Activated naive CD4-positive, alpha-beta T cell treated with Interleukin-2 at 50 U/mL for 16 hours (primary cell): ENCODE results near the gene OR11H6.
"Not testable (repeated sequence)": the region's sequence is repeated elsewhere in the genome, so short reads cannot be mapped to it uniquely, and the experiment has no call there.

Experiments used
- DNase-seq: peaks from one replicate; pipeline ENCODE4 v3.0.0-alpha.2; 2020

The OR11H6 gene, protein sequence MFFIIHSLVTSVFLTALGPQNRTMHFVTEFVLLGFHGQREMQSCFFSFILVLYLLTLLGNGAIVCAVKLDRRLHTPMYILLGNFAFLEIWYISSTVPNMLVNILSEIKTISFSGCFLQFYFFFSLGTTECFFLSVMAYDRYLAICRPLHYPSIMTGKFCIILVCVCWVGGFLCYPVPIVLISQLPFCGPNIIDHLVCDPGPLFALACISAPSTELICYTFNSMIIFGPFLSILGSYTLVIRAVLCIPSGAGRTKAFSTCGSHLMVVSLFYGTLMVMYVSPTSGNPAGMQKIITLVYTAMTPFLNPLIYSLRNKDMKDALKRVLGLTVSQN

DNA sequence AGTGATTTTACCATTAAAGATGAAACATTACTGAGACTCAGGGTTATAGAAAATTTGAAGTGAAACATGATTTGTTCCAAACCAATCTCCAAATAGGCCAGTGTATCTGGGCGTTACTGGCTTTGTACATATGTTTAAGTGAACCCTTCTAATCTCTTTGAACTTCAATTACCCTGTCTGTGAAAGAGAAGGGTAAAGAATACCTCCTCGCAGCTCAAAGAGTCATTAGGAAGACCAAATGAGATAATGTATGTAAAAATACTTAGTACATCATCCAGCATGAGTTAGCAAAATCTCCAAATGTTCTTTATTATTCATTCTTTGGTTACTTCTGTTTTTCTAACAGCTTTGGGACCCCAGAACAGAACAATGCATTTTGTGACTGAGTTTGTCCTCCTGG lies at the start of gene OR11H6:
Gene OR11H6 (plus strand): TSS at position 301 of the 400 bp plus-strand sequence. CDS start 0 bp downstream, at position 301.
- no peak for DNase-seq

DNA sequence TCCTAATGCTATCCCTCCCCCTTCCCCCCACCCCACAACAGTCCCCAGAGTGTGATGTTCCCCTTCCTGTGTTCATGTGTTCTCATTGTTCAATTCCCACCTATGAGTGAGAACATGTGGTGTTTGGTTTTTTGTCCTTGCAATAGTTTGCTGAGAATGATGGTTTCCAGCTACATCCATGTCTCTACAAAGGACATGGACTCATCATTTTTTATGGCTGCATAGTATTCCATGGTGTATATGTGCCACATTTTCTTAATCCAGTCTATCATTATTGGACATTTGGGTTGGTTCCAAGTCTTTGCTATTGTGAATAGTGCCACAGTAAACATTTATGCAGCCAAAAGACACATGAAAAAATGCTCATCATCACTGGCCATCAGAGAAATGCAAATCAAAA lies 49.3 kb upstream of the OR11H6 start:
- not testable (repeated sequence) for DNase-seq

DNA sequence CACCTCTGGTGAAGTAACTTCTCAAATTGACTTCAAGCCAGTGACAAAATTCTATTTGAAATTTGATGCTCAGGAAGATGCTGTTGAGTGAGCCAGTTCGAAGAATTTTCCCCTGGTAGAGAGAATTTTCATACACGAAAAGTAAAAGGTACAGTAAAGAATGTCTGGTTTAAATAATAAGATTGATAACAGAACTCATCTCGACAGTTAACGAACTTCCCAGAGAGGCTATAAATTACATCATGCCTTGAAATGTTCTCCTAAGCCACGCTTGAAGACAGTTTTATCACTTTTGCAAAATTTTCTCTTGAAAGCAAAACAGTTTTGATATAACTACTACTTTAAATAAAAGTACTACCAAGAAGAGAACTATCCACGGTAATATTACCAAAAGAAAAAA lies 47.2 kb upstream of the OR11H6 start:
- no peak for DNase-seq

DNA sequence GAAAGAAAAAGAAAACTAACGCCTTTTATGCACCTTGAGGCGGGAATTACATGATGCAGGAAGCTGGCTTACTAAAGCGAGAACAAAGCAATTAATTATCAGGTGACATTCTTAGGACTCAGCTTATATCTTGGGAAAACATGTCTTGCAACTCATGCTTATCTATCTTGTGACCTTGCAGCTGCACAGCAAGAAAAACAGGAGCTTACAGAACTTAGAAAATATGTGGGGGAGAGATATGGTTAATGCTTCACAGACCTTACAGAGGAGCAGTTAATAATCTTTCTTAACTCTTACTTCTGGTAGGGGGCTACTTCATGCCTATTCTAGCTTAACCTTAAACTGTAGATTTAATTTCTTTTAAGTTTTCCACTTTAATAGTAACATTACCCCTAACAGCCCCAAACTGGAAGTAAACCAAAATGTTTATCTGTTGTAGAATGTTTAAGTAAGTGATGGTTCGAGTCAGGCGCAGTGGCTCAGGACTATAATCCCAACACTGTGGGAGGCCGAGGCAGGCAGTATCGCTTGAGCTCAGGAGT lies 46.0 kb upstream of the OR11H6 start:
- DNase-seq = no peak

- DNase-seq = no peak
Measured at GRCh38 chr14:20179218-20179617, 44.3 kb upstream of the OR11H6 start.

DNA sequence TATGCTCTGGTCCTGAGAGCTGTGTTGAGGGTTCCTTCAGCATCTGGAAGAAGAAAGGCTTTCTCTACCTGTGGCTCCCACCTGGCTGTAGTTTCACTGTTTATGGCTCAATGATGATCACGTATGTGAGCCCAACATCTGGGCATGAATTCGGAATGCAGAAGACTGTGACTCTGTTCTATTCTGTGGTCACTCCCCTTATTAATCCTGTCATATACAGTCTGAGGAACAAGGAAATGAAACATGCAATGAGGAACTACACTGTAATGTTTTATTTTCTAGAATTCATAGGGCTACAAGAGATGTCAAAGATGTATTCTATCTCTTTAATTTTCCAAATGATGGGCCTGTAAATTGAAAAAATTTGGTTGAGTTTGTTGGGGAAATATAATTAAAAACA lies 43.6 kb upstream of the OR11H6 start:
- DNase-seq = no peak

GRCh38 chr14:20180486-20180885 lies 43.0 kb upstream of the OR11H6 start:
- DNase-seq = no peak

- DNase-seq = no peak
Measured at GRCh38 chr14:20184181-20184580, 39.3 kb upstream of the OR11H6 start.

GRCh38 chr14:20190596-20190995 lies 32.9 kb upstream of the OR11H6 start, which contains the start of gene OR11G2:
OR11G2 (plus strand) TSS chr14:20190896; CDS start chr14:20197438, 6,542 bp downstream.
- DNase-seq = no peak

GRCh38 chr14:20191396-20191795 lies 32.1 kb upstream of the OR11H6 start:
- no peak for DNase-seq

GRCh38 chr14:20194101-20194500 lies 29.4 kb upstream of the OR11H6 start:
- no peak for DNase-seq

- not testable (repeated sequence) for DNase-seq
Measured at GRCh38 chr14:20195170-20195569, 28.3 kb upstream of the OR11H6 start.

DNA sequence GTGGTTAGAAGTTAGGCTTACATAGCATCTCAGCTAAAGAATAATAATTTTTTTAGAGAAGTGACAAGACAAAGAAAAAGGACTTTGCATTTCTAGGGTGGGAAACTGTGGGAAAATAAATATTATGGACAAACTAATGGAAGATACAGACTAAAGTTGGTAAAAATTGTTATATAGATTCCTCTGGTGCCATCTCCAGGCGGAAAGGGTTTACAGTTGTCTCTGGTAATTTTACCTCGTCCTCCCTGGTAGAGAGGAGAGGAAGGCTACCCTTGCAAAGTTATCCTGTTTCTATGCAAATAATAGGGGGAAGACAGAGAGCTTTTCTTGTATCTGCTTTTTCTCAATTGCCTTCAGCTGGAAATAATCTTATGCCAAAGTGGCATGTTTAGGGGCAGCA lies 27.6 kb upstream of the OR11H6 start:
- DNase-seq = no peak

GRCh38 chr14:20197459-20197858 lies 26.1 kb upstream of the OR11H6 start:
- no peak for DNase-seq

DNA sequence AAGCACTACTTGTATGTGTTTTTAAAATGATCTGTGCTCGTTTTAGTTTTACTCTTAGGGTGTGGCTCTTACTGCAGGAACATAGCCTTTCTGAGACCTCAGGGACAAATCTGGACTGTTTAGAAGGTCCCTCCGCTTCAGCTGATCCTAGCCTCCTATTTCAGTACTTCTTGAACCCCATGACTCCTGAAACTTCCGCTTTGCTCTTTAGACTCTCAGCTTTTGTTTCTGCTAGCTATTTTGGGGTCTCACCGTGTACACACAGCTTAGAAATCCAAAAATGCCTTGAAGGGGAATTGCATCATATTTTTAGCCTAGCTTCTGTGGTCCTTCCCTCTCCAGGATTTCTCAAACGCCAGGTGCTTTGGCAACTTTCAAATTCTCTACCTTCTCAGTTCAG lies 24.5 kb upstream of the OR11H6 start:
- DNase-seq = no peak

- no peak for DNase-seq
Measured at GRCh38 chr14:20204721-20205120, 18.8 kb upstream of the OR11H6 start.

DNA sequence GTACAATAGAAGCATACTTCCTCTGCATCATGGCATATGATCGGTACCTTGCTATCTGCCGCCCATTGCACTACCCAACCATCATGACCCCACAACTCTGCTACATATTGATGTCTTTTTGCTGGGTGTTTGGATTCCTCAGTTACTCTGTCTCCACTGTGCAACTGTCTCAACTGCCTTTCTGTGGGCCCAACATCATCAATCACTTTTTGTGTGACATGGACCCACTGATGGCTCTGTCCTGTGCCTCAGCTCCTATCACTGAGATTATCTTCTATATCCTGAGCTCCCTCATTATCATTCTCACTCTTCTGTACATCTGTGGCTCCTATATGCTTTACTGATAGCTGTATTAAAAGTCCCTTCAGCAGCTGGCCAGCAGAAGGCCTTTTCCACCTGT lies 13.9 kb upstream of the OR11H6 start:
- DNase-seq = no peak

GRCh38 chr14:20212406-20212805 lies 11.1 kb upstream of the OR11H6 start:
- not testable (repeated sequence) for DNase-seq

GRCh38 chr14:20215196-20215595 lies 8.3 kb upstream of the OR11H6 start:
- no peak for DNase-seq

- no peak for DNase-seq
Measured at GRCh38 chr14:20219033-20219432, 4.5 kb upstream of the OR11H6 start.

GRCh38 chr14:20228681-20229080 lies 5.2 kb downstream of the OR11H6 start, which contains the start of gene OR11H7:
OR11H7 (plus strand) TSS chr14:20228981.
- no peak for DNase-seq

GRCh38 chr14:20235415-20235814 lies 11.9 kb downstream of the OR11H6 start:
- not testable (repeated sequence) for DNase-seq

DNA sequence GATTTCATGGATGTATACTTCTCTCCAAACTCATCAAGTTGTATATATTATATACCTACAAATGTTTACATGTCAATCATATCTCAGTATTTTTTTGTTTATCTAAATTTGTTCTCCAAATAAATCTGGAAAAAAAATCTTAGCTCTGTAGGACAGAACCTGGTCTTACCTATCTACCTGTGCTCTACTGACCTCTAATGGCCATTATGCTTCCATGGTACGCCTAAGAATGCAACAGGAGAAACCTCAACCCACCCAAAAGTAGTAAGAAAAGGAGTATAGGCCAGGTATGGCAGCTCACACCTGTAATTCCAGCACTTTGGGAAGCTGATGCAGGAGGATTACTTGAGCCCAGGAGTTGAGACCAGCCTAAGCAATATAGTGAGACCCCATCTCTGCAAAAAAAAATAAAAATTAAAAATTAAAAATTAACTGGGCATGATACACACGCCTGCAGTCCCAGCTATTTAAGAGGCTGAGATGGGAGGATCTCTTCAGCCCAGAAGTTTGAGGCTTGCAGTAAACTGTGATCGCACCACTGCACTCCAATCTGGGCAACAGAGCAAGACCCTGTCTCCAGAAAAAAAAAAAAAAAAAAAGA lies 24.2 kb downstream of the OR11H6 start:
- no peak for DNase-seq

DNA sequence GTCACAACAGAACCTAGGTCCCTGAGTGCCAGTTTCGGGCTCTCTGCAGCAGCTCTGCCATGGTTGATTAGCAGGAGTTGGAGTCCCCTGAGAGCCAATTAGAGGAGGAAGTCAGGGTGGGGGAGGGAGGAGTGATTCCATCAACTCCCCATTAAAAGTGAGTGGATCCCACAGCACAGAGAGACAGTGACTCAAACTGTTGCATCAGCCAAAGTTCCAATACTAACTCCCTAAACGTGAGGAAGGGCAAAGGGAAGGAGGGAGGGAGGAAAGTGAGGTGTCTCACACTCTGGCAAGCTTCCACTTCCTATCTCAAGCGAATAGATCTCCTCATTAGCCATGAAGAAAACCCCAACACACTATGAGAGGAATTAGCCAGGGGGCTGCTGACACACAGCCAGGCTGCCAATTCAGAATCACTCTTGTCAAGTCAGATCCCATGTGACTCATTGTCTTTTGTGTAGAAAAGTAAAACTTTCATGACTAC lies 39.2 kb downstream of the OR11H6 start:
- no peak for DNase-seq
